CD4-positive, alpha-beta T cell treated with Interleukin-1 beta for 1 hour (primary cell): Measurements from ENCODE around the gene DBP.
A peak's percentile ranks its signal among the peaks of the same experiment; 100 is the strongest.
"Not testable (repeated sequence)": the region's sequence is repeated elsewhere in the genome, so short reads cannot be mapped to it uniquely, and the experiment has no call there.

Source experiments
- DNase-seq, 2 donors: peaks; one replicate each; pipeline ENCODE4 v3.0.0-alpha.2; 2020 to 2022

The DBP gene

GRCh38 chr19:48664476-48664875 lies 27.3 kb upstream of the DBP start:
- DNase-seq = no peak

GRCh38 chr19:48663667-48664066 lies 26.5 kb upstream of the DBP start:
- no peak for DNase-seq

GRCh38 chr19:48661711-48662090 lies 24.5 kb upstream of the DBP start:
- no peak for DNase-seq

- peak; percentile 87 to 90 for DNase-seq
Measured at GRCh38 chr19:48660852-48661710, 23.9 kb upstream of the DBP start.

GRCh38 chr19:48659768-48660167 lies 22.6 kb upstream of the DBP start:
- DNase-seq = peak; percentile 25 to 34

- DNase-seq = no peak
Measured at GRCh38 chr19:48658483-48658882, 21.3 kb upstream of the DBP start.

GRCh38 chr19:48657828-48658227 lies 20.6 kb upstream of the DBP start:
- DNase-seq = not testable (repeated sequence)

- DNase-seq = no peak
Measured at GRCh38 chr19:48656840-48657474, 19.8 kb upstream of the DBP start.

GRCh38 chr19:48654299-48655059 lies 17.3 kb upstream of the DBP start:
- DNase-seq = no peak

- DNase-seq = no peak
Measured at GRCh38 chr19:48651683-48652048, 14.5 kb upstream of the DBP start.

GRCh38 chr19:48650974-48651682 lies 13.9 kb upstream of the DBP start:
- DNase-seq = no peak

- no peak for DNase-seq
Measured at GRCh38 chr19:48648134-48648533, 11.0 kb upstream of the DBP start.

GRCh38 chr19:48646722-48647216 lies 9.6 kb upstream of the DBP start:
- DNase-seq = no peak

GRCh38 chr19:48646001-48646721 lies 9.0 kb upstream of the DBP start, which contains the start of gene CA11:
Gene CA11 (minus strand): TSS chr19:48646187. CDS start chr19:48645632, 555 bp downstream.
- peak; percentile 92 to 95 for DNase-seq

- DNase-seq = no peak
Measured at GRCh38 chr19:48645620-48646000, 8.4 kb upstream of the DBP start.

GRCh38 chr19:48644839-48645619 lies 7.8 kb upstream of the DBP start:
- peak; percentile 80 to 81 for DNase-seq

GRCh38 chr19:48644355-48644754 lies 7.2 kb upstream of the DBP start:
- no peak for DNase-seq

GRCh38 chr19:48642862-48643261 lies 5.7 kb upstream of the DBP start:
- DNase-seq = no peak

GRCh38 chr19:48641850-48642249 lies 4.7 kb upstream of the DBP start:
- DNase-seq = no peak

- peak; percentile 45 to 51 for DNase-seq
Measured at GRCh38 chr19:48639483-48640375, 2.5 kb upstream of the DBP start.
